GM12865 (cell line): ENCODE data around the gene ABHD6.
"Not testable (repeated sequence)": the region's sequence is repeated elsewhere in the genome, so short reads cannot be mapped to it uniquely, and the experiment has no call there.

Source experiments
- DNase-seq: peaks from one replicate; pipeline ENCODE4 v3.0.0; 2010; ENCODE audit warnings: low read depth
- H3K4me3 ChIP-seq: 2 replicates; pipeline ENCODE4 v1.5.1; 2011; ENCODE audit warnings: mild to moderate bottlenecking, low read depth, low read length, control low read depth
- CTCF ChIP-seq: IDR thresholded peaks from 2 replicates; pipeline ENCODE4 v1.5.1; 2011; ENCODE audit warnings: low read length, control low read depth, low read depth, inconsistent platforms; ENCODE audit not compliant: insufficient read depth; ENCODE audit errors: missing control alignments

Gene ABHD6

GRCh38 chr3:58200846-58201355 is 36.7 kb upstream of the ABHD6 start:
- DNase-seq = peak; percentile 78
- TF ChIP-seq CTCF = no peak
- H3K4me3 ChIP-seq = peak overlapping the region; percentile 28

GRCh38 chr3:58201451-58201850 is 36.1 kb upstream of the ABHD6 start:
- not testable (repeated sequence) for DNase-seq

GRCh38 chr3:58202917-58203360 is 34.7 kb upstream of the ABHD6 start:
- peak; percentile 84 for DNase-seq
- TF ChIP-seq CTCF = no peak
- H3K4me3 ChIP-seq = no peak overlapping the region

More at GRCh38 chr3:58201451-58201850, 36.1 kb upstream of the ABHD6 start:
- H3K4me3 ChIP-seq = not testable (repeated sequence)

GRCh38 chr3:58203541-58203940 is 34.1 kb upstream of the ABHD6 start:
- no peak for TF ChIP-seq CTCF
- no peak overlapping the region for H3K4me3 ChIP-seq
- DNase-seq = no peak

GRCh38 chr3:58204720-58205119 is 32.9 kb upstream of the ABHD6 start:
- no peak for DNase-seq
- H3K4me3 ChIP-seq = no peak overlapping the region
- no peak for TF ChIP-seq CTCF

- no peak for TF ChIP-seq CTCF
- no peak for DNase-seq
- H3K4me3 ChIP-seq = no peak overlapping the region
These were observed 31.6 kb upstream of the ABHD6 start for GRCh38 chr3:58205981-58206380.

GRCh38 chr3:58206406-58207011 is 31.1 kb upstream of the ABHD6 start:
- H3K4me3 ChIP-seq = no peak overlapping the region
- no peak for TF ChIP-seq CTCF
- no peak for DNase-seq
